Stimulated activated CD4-positive, alpha-beta T cell treated with anti-CD3 and anti-CD28 coated beads, Interleukin-1b, Interleukin-23, amount 100 ng/mL, for 4 hours (primary cell): ENCODE measurements around the gene PEAK1.
A peak's percentile ranks its signal among the peaks of the same experiment; 100 is the strongest.

Experiments used
- DNase-seq, 2 donors: peaks; one replicate each; pipeline ENCODE4 v3.0.0-alpha.2; 2020; ENCODE audit warnings: low read depth in 2 of 2

The PEAK1 gene

DNA sequence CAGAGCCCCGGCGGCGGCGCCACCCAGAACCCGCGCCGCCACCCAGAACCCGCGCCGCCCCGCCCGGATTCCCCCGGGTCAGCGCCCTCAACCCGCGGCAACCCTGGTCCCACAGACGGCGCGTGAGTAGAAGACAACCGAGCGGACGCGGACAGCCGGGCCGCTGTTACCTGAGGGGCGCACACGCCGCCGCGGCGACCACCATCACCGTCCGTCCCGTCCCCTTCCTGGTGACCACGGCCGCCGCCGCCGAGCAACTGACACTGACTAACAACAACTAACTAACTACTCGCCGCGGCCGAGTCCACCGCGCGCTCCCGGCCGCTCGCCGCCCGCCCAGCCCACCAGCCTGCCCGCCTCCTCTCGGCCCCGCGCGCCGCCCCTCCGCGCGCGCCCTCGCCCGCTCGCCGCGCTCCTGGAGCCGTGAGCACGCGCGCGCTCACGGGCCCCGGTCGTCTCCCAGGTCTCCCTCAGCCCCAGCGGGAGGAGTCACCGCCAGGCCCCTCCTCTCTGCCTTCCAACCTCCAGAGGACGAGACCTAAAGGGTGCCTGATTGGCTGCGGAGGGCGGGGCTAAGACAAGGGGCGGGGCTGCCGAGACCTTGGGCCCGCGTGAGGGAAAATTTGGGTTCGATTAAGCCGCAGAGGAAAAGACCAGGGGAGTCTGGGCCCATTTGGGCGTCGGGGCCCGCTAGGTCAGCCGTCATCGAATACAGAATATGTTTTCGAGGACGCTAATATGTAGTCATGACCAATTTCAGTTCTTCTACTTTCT lies at the start of gene PEAK1:
PEAK1 (minus strand) TSS at position 269 of the 774 bp plus-strand sequence. CDS start 238,178 bp downstream, outside the sequence.
- peak; percentile 99 to 100 for DNase-seq

GRCh38 chr15:77468896-77469295 lies 49.0 kb upstream of the PEAK1 start:
- no peak for DNase-seq

- no peak for DNase-seq
Measured at GRCh38 chr15:77466521-77466920, 46.6 kb upstream of the PEAK1 start.

- DNase-seq, result no peak
Measured at GRCh38 chr15:77464129-77464865, 44.4 kb upstream of the PEAK1 start.

- DNase-seq, result no peak
Measured at GRCh38 chr15:77461486-77461885, 41.6 kb upstream of the PEAK1 start.

DNA sequence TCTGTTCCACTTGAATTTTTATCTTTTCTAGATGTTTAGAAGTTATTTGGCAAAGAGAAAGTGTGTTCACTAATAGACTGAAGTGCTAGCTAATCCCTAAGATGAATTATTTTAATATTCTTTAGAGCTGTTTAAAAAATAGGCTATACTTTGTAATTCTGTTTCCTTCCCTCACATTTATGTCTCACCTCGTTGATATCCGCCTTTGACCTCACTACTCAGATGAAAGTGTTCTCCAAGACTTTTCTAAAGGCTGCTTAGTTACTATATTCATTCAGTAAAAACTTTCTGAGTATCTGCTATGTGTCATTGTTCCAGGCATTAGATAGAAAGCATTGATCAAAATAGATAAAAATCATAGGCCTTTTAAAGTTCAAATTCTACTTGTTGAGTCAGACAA lies 39.1 kb upstream of the PEAK1 start:
- DNase-seq, result no peak

DNA sequence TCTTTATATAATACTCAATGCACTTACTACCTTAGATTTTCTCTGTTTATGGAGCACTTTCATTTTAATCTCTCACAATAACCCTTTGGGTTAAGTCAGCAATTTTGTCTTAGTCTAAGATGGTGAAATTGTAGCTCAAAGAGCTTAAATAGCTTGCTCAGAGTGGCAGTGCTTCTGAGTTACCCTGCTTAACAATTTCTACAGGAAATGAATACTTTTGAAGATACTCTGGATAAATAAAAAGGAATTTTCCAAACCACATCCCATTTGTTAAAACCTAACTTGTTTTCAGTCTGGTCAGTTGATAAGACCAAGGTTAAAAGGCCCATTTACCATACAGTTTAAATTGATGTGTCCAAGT lies 38.0 kb upstream of the PEAK1 start:
- DNase-seq, result no peak

DNA sequence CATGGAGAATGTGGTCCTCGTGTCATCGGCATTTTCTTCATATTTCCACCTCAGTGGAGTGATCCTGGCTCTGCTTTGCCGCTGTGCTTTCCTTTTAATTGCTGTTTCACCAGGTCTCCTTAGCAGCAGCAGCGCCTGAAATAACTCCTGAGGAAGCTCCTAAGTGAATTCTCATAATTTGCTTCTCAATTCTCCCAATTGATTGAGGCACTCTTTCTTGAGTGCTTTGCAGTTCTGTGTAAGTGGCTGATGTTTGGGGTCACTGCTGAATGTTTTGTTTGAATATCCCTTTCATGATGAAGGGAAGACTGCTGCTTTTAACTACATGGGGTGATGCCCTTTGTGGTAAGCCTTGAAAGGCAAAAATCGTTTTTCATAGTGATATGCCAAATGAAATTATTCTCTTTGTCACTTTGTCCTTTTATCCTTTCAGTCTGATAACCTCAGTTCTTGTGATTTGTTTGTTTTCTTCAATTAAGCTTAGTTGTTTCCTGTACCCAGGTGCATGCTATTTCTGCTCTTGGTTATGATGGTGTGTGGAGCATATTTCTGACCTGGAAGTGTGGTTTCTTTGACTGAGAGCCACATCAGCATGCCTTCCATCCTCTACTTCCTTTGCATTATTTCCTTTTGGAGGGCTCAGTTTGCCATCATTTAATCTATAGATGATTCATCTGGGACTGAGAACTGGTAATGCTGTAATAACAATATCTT lies 37.4 kb upstream of the PEAK1 start:
- DNase-seq, result no peak

GRCh38 chr15:77456746-77457145 lies 36.8 kb upstream of the PEAK1 start:
- no peak for DNase-seq

DNA sequence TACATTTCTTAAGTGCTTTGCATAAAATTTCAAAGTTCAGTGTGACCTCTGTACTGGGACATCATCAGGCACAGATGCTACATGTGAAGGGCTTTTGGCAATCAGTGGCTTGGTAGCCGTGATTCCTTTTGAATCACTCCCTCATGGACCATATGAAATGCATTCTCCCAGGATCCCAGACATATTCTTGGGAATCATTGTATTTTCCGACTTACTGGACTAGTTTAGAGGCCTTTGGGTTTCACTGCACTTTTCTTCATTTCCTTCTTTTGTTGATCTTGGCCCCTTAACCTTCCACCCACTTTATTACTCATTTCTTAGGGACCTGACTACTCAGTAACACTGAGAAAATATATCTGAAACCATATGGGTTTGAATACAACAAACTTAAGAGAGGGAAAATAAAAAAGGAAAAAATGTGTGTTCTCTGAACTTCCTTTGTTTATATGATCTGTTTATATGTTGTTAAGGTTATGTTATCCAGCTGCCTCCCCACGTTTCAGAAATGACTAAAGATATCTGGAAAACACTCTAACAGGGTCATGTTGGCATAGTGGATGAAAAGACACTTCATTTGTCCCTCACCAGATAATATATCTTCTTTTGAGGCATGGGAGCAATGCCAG lies 35.9 kb upstream of the PEAK1 start:
- DNase-seq, result no peak

- DNase-seq, result no peak
Measured at GRCh38 chr15:77454951-77455350, 35.0 kb upstream of the PEAK1 start.

DNA sequence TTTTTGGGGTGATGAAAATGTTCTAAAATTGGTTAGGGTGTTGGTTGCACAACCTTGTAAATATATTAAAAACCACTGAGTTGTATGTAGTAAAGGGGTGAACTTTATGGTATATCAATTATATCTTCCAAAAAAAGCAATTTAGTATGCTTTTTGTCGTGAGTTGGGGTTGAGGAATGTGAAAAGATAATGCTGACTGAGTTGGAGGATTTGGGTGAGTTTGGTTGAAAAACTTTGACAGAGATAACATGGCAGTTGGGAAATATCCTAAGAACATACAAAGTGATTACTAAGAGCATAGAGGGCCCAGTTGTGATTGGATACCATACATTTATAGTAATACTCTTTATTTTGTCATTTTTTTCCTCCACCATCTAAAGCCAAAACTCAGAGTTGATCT lies 34.4 kb upstream of the PEAK1 start:
- no peak for DNase-seq

DNA sequence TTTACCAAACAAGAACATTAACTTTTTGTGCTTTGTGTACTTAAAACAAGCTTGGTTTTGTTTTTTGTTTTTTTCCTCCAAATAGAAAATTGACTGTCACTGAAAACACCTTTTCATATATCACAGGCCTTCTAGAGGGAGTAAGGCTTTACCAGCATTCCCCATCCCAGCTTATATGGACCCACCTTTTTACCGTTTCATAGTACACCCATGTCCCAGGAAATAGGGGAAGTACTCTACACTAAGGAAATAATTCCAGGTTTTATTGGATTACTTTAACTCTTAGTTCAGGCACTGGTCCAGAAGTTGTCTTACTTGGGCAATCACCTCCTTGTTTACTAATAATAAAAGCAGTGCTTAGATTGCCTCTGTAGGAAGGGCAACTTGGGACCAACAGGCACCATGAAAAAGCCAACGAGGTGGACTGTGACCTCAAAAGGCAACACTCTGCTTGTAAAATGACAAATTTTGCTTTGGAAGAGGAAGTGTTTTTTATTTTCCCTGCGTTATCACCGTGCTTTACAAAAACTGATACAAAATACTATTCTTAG lies 27.0 kb upstream of the PEAK1 start:
- DNase-seq, result no peak

- no peak for DNase-seq
Measured at GRCh38 chr15:77440378-77440999, 20.6 kb upstream of the PEAK1 start.

- no peak for DNase-seq
Measured at GRCh38 chr15:77437264-77437663, 17.4 kb upstream of the PEAK1 start.

- no peak for DNase-seq
Measured at GRCh38 chr15:77436822-77437221, 16.9 kb upstream of the PEAK1 start.

- DNase-seq, result no peak
Measured at GRCh38 chr15:77430652-77431051, 10.7 kb upstream of the PEAK1 start.

DNA sequence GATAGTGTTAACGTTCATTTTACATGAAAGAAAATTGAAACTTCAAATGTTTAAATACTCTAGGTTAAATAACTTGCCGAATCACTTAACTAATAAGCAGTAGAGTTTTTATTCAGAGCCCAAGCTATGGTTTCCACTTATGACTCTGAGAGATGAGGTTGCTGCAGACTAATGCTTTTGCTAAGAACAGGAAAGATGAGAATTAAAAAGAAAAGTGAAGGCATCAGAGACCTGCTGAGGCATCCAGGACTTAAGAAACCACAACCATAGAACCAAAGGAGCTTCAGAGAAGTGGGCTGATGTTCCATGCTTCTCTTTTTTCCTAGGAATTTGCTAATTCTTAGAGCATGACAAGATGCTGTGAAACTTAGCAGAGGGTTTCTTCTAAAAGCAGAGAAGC lies 10.3 kb upstream of the PEAK1 start:
- no peak for DNase-seq

DNA sequence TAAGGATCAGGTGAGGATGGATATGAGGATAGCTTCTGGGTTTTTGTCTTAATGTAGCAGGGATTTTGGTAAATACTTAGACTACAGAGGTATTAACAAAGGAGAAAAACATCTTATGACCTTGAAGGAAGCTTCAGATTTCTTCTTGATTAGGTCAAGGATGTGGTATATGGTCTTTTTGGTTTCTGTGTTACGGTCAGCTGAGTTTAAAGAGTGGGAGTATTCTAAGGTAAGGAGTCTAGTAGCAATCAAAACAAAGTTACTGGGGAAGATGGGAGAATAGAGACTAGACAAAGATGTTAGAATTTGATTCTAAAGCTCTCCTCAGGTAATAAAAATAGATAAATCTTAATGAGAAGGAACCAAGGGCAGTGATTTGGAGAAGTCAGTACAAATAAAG lies 7.0 kb upstream of the PEAK1 start:
- no peak for DNase-seq

GRCh38 chr15:77426377-77426776 lies 6.5 kb upstream of the PEAK1 start:
- no peak for DNase-seq

DNA sequence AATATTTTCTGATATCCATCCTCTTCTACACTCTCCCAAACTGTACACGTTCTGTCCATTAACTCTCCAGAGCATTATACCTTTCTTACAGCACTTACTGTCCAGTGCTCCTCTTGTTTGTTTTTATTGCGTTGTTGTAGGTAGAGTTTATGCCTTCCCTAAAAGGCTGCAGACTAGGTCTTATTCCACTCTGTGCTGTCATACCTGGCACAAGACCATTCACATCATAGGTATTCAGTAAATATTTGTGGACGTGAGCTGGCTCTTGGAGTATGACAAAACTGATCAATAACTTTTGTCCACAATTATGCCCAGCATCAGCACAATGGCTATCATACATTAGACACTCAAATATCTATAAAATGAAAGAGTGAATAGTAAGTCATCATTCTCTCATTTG lies 5.2 kb upstream of the PEAK1 start:
- DNase-seq, result no peak

GRCh38 chr15:77421370-77421700 lies 1.4 kb upstream of the PEAK1 start:
- no peak for DNase-seq
